Umbilical cord (tissue), 2 donors: ENCODE data around the gene KBTBD8. TPM values are rescaled to one million over a fixed set of nuclear protein-coding genes. Genes with fewer than 3 reads are reported as not detected.

Source experiments
- DNase-seq: peaks from one replicate; pipeline ENCODE4 v3.0.0-alpha.2; 2015; ENCODE audit warnings: low spot score
- total RNA-seq: library from RNA; depleted of rRNA; stranded (reverse); fragments of >200 nt; gene quantifications from one replicate; pipeline ENCODE4 v1.2.3, GENCODE V29; 2014; ENCODE audit warnings: low replicate concordance; ENCODE audit not compliant: insufficient read depth

KBTBD8 gene, protein sequence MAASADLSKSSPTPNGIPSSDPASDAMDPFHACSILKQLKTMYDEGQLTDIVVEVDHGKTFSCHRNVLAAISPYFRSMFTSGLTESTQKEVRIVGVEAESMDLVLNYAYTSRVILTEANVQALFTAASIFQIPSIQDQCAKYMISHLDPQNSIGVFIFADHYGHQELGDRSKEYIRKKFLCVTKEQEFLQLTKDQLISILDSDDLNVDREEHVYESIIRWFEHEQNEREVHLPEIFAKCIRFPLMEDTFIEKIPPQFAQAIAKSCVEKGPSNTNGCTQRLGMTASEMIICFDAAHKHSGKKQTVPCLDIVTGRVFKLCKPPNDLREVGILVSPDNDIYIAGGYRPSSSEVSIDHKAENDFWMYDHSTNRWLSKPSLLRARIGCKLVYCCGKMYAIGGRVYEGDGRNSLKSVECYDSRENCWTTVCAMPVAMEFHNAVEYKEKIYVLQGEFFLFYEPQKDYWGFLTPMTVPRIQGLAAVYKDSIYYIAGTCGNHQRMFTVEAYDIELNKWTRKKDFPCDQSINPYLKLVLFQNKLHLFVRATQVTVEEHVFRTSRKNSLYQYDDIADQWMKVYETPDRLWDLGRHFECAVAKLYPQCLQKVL
- total RNA-seq, result 8.9 TPM

DNA sequence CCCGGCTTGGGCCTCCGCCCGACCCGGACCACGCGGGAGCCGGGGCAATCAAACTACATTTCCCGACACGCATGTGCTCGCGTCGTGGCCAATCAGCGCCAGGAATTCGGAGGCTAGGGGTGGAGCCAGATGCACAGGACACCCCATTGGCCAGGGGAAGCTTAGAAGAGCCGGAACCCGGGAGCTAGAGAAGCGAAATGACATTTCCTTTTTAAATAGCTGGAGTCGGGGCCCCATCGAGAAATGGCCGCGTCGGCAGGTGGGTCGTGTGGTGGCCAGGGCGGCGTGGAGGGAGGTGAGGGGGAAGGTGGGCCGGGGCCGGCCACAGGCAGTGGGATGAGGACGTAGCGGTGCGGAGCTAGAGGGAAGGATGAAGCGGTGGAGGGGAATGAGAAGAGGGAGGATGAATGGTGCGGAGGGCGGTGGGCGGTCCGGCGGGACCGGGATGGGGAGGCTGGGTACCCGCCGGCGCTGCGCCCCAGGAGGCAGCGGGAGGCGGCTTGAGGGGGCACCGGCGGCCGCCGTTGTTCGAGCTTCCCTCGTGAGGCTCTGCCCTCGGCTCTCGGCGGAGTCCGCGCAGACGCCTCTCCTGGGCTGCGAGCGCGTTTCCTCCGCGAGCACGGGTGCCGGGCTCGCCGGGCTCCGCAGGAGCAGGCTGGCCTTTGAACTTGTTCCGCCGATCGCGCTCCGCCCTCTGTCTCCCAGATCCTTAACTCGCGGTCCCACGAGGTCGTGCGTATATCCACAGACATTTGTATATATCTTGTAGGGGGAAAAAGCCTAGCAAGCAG lies at the start of gene KBTBD8:
TSS of gene KBTBD8 (plus strand) at position 195 of the 791 bp plus-strand sequence. CDS start at position 244, 49 bp downstream.
- DNase-seq, result peak; percentile 100

DNA sequence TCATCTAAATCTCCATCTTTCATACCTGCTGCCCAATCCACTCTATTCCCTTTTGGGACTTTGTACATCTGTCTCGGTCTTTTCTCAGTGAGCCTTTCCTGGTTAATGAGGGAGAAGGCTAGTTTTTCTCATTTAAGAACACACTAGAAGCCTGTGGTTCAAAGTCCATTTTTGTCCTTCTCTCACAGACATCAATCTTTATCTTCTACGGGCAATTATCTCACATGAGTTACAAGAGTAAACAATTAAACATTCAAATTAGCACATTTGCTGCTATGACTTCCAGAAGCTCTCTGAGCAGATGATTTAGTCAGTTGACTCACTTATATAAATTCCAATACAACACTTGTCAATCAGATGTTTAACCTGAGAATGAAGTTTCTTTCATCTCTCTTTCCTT lies 49.3 kb upstream of the KBTBD8 start:
- DNase-seq, result no peak

DNA sequence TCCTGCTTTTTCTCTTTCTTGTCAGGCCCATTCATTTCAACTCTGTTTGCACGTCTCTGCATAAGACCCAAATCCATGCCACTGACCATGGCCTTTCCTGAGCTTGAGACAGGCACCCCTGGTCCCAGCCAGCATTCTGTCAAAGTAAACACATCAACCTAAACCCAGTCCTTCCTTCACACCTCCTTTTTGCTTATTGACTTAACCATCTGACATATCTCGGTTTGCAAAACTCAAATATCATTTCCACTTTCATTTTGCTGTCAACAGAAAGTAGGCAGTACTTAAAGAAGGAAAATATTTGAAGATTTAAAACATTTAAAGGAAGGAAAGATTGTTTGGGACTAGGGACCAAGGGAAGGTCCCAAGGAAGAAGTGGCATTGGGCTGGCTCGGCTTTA lies 48.2 kb upstream of the KBTBD8 start:
- DNase-seq, result no peak

DNA sequence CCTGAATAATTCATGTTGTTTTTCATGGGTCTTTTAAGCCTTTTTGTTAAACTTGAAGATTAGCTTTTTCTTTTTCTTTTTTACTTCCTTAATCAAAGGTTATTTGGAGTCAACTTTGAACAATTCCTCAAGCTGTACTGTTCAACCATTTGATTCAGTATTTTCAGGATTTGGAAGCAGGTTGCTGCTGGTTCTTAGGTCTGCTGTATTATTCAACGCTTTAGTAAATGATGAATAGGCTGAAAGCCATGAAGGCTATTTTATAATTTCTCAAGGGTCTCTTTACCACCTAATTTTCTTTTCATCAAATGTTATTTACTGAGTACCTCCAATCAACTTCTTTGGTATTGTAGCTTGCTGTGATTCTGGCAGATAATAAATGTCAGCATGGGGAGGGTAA lies 45.8 kb upstream of the KBTBD8 start:
- DNase-seq, result no peak

DNA sequence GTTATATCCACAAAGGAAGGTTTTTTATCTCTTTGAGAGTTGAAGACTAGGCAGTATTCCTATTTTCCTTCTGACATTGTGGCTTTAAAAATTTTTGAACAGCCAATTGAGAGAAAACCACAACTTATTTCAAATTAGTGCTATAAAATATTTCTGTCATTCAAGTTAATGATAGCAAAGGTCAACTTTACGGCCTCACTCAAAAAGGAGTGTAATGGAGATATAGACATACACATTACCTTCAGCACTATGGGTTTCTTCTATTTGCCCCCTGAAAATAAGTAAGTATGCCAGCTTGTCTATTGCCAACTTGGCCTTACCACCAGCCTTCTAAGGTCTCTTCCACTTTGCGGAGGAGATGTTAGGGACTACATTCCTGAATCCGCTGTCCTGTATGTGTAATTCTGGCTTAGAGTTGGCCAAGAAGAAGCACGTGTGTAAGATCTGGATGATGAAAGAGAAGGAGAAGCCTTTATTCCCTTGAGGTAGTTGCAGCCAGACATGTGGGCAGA lies 44.1 kb upstream of the KBTBD8 start:
- DNase-seq, result no peak

DNA sequence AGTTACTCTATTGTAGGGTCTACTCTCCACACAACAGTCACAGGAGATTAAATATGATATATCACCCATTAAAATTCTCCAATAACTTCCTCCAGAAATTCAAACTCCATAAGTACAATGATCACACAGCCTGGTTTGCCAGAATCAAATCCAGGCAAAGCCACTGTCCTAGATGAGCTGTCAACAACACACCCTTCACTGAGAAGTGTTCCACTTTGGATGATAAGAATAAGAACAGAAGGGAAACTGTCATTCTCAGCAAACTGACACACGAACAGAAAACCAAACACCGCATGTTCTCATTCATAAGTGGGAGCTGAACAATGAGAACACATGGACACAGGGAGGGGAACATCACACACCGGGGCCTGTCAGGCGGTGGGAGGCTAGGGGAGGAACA lies 41.4 kb upstream of the KBTBD8 start:
- DNase-seq, result no peak

DNA sequence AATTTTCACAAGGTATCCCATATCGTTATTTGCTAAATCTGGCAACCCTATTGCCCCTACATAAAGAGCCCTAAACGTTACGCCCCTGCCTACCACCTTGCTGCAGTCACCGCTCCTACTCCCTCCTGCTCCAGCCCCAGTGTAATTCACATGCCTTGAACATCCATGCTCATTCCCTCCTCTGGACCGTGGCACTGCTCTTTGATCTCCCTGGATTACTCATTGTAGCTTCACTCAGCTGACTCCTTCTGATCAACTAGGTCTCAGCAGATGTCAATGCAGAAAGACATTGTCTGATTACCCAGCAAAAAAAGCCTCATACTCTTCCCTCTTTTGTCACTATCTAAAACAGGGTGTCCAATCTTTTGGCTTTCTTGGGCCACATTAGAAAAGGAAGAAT lies 40.7 kb upstream of the KBTBD8 start:
- no peak for DNase-seq

DNA sequence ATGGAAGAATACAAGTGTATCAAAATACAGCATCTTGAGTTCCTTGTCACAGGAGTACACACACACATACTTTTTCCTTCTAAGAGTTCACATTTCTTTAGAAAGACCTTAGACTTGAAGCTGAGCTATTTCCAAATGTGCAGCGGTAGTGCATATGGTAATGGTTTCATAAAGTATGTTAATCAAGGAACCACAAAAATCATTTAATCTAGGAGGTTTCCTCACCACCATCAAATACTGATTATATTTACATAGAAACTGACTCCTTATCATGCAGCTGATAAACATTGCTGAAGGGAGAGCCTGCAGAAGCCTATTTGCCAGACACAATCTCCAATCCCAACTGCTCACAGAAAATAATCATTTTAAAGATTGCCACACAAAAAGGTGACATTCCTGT lies 40.0 kb upstream of the KBTBD8 start:
- DNase-seq, result no peak

DNA sequence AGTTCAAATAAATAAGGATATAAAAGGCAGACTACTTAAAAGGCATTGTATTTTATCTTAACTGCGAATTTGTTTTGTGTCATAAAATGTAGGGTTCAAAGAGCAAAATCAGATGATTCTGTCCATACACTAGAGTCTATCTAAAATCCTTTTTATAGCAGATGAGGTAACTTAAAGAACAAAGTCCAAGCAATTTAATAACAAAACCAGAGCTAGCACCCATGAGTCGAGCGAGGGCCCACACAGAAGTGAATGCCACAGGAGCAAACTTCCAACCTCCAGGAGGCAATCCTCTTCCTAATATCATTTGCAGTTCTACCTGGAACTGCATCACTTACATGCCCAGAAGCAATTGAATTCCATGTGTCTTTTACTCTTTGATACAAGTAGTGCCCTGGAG lies 35.4 kb upstream of the KBTBD8 start:
- DNase-seq, result no peak

DNA sequence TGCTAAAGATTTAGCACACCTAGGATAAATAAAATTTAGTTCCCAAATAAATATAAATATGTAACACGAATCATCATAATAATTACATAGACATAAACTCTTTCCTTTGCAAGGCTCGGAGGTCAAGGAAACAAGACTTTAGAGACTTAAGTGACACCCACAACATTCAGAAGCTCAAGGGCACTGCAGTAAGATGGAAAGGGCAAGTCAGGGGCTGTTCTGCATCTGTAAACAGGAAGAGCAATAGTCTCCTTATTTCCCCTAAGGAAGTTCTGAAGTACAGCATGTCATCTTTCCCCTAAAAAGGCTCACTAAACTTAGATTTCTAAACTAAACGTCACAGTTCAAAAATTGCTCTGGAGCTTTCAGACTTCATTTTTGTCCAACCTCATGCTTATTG lies 26.9 kb upstream of the KBTBD8 start:
- DNase-seq, result no peak

DNA sequence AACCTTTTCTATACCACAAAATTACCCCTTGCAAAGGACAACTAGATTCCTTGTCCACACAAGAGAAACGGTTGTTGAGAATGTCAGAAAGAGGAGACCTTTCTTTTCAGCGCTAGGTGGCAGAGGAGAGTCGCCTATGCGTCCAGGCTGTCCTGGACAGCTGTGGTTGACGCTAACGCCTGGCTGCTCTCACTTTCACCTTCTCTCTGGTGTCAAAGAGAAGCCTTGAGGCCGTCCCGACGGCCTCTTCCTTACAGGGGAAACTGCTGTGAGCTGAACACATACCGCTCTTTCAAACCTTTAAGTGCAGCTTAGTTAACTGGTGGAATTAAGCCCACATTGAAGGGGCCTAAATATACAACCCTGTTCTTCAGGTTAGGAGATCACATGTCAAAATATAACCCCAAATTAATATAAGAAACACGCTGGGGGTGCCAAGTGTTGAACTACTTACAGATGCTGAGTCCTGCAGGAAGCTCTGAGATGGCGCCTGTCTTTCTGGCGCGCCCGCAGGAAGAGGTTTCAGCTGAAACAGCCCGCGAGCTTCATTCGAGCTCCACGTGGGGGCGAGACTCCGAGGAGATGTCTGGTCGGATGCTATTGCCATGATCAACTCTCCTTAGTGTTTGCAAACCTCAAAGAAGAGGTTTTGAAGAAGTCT lies 26.1 kb upstream of the KBTBD8 start:
- peak; percentile 86 for DNase-seq

DNA sequence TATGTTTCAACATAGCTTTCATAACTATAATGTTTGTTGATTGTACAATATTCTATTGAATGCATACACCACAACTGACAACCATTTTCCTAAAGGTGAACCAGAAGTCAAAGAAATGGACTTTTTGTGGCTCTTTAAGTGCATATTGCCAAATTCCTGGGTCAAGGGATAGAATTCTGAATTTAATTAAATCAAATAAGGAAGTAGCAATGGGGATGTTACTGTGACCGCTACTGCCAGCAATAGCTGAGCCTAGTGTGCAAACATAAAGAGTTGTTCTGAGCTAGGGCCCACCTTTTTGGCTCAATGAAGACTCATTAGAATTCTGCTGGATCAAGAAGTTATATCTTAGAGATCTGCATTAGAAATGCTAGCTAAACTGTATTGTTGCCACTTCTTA lies 17.3 kb upstream of the KBTBD8 start:
- DNase-seq, result no peak

DNA sequence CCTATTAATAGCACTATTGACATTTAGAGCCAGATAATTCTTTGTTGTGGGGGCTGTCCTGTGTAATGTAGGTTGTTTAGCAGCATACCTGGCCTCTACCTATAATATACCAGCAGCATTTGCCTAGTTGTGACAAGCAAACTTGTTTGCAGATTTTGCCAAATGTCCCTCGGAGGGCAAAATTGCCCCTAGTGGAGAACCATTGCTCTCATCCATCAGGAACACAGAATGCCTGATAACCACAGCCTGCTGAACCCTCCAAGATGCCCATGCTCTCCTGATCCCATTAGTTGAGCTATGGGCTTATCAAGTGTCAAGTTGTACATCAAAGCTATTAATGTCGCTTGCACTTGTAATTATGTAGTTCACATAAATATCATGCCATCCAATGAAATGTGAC lies 15.0 kb upstream of the KBTBD8 start:
- DNase-seq, result no peak

DNA sequence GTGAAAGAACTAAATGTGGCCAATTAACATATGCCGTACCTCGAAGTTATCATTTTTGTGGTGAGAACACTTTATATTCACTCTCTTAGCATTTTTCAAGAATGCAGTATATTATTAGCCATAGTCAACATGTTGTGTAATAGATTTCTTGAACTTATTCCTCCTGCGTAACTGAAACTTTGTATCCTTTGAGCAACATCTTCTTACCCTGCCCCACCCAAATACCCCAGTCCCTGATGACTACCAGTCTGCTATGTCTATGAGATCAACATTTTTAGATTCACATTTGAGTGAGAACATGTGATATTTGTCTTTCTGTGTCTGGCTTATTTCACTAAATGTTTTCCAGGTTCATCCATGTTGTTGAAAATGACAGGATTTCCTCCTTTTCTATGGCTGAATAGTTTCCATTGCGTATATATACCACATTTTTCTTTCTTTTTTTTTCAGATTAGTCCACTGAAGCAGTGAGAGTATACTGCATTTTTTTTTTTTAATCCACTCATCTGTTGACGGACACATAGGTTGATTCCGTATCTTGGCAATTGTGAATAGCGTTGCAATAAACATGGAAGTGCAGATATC lies 12.7 kb upstream of the KBTBD8 start:
- no peak for DNase-seq

DNA sequence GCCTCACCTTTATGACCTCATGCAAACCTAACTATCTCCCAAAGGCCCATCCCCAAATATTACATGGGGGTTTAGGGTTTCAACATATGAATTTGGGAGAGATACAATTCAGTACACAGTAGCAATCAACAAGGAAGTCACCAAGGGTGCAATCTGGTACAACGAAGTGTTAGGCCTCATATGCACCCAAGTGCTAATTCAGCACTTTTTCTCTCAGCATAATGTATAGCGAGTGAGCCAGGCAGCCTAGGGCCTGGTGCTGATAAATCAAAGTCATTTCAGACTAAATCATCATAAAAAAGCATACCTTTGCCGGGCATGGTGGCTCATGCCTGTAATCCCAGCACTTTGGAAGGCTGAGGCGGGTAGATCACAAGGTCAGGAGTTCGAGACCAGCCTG lies 11.7 kb upstream of the KBTBD8 start:
- DNase-seq, result no peak

DNA sequence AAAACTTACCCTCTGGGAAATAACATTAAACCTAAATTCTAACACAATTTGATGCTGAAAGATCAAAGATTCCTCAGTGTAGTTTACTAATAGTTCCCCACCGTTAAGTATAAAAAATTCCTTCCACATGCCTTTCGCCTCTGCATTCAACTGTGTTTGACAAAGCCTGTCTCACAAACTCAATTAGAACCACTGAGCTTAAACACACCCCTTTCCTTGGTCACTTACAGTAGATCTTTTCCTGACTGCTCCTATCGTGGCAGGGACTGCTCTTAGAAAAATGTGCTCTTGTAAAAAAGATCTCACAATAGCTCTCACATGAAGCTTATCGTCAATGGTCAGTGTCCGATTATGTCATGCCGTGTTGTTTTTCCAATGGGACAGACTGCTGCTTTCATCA lies 8.9 kb upstream of the KBTBD8 start:
- no peak for DNase-seq

DNA sequence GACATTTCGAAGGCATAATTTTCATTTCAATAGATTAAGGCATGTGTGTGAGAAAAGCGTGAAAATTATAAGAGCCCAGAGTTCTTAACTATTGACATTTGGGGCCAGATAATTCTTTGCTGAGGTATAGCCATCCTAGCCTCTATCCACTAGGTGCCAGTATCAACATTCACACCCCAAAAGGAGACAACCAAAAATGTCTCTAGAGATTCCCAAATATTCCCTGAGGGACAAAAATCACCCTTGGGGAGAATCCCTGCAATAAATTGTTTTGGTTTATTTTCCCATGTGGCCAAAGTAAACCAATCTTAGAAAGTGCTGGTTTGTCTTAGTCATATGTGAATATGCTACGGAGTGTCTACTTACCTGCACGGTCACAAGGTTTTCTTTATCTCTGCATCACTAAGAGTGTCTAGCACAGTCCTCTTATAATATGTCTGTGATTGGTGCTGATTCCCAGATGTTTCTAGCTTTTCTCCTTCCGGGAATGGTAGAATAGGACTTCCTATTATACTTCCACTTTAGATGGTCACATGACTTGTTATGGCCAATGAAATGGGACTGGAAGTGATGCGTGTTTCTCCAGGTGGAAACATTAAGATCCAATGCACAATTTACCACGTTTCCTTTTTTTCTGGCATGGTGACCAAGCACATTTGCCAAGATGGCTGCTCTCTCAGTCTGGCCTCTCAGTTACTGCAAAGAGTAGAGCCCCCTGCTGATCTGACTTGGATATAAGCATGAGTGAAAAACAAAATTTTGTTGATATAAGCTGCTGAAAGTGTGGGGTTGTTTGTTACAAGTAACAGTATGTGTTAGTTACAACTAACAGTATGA lies 8.0 kb upstream of the KBTBD8 start:
- DNase-seq, result no peak

DNA sequence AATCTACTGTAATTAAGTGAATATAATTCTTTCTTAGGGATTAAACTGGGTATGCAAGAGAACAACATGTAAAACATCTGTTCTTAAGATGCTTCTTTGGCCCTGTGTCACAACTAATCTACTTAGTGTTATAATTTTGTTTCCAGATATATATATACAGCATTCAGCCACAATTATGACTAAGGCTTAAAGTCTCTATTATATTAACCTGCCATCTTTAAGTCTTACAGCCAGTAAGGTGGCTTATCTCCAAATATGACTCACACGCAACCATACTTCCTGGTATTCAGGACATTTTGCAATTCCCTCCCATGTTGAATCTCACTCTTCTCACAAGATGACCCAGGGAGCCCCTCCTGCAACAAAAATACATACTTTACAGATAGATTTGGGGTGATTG lies 6.6 kb upstream of the KBTBD8 start:
- no peak for DNase-seq

DNA sequence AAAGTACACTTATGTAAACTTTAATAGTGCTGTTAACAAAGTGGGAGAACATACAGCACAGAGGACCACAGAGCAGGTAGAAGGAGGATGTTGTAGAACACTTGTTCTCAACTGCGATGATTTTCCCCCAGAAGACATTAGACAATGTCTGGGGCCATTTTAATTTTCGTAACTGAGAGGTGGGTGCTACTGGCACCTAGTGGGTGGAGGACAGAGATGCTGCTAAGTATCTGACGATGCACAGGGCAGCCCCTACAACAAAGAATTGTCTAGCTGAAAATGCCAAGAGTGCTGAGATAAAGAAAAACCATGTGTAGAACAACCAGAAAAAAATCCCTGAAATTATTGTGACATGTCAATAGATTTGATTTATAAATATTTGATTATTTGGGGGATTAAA lies 5.0 kb upstream of the KBTBD8 start:
- DNase-seq, result no peak

DNA sequence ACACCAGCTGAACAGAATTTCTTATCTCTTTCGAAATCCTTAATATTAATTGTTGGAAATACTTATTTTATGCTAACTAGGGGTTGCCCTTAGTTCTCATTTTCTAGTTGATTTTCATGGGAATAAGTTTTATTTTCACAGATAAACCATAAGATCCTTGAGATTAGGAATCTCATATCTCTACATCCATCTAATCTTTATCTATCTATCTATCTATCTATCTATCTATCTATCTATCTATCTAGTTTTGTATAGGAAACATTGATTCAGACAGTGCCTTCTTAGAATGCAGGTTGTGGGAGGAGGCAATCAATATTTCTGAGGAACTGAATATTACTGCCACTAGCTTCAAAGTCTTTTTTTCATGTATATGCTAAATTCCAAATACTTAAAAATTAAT lies 3.5 kb upstream of the KBTBD8 start:
- no peak for DNase-seq

DNA sequence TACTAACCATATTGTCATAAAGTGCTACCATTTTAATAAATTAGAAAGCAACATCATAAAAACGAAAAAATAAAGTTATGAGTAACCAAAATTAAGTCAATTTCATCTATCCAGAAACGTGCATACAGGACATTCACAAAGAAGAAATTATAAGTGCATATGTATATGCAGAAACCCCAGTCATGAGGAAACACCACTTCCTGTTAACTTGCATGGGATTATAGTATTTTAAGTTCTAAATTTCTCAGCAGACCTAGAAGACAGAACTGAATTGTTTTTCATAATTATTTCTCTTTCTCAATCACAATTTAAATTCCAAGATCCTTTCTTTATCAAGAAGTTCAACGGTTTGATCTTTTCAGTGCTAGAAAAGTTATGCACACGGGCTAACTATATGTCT lies 1.4 kb upstream of the KBTBD8 start:
- no peak for DNase-seq
